SK-N-DZ (cell line): ENCODE data around the gene AOC1. TPM values are rescaled to one million over a fixed set of nuclear protein-coding genes. Genes with fewer than 3 reads are reported as not detected.
A peak's percentile ranks its signal among the peaks of the same experiment; 100 is the strongest.
"Not testable (repeated sequence)": the region's sequence is repeated elsewhere in the genome, so short reads cannot be mapped to it uniquely, and the experiment has no call there.

Experiments
- DNase-seq: peaks from one replicate; pipeline ENCODE4 v3.0.0-alpha.2; 2015; ENCODE audit warnings: low spot score
- polyA plus RNA-seq, 2 experiments: library from polyadenylated mRNA; depleted of rRNA; stranded (reverse); fragments of >200 nt; gene quantifications; 2 replicates each; pipeline ENCODE4 v1.2.3, GENCODE V29; 2014

AOC1 gene
- not detected in 2 replicates for polyA plus RNA-seq (2014; cell fraction: cytosol; rRNA removed)
- not detected in 2 replicates for polyA plus RNA-seq (2014; cell fraction: nucleus; rRNA removed)

- DNase-seq: no peak
Observed at GRCh38 chr7:150852371-150852905, at the start of gene AOC1. Gene AOC1 (plus strand): TSS chr7:150852517. CDS start chr7:150856471, 3,954 bp downstream.

GRCh38 chr7:150803161-150803860 is 49.0 kb upstream of the AOC1 start:
- no peak for DNase-seq

GRCh38 chr7:150804802-150805201 is 47.5 kb upstream of the AOC1 start:
- DNase-seq: no peak

GRCh38 chr7:150805864-150806263 is 46.5 kb upstream of the AOC1 start:
- no peak for DNase-seq

GRCh38 chr7:150806454-150806853 is 45.9 kb upstream of the AOC1 start:
- no peak for DNase-seq

GRCh38 chr7:150806863-150807262 is 45.5 kb upstream of the AOC1 start:
- DNase-seq: no peak

- not testable (repeated sequence) for DNase-seq
Observed at GRCh38 chr7:150807616-150808438, 44.5 kb upstream of the AOC1 start.

GRCh38 chr7:150814328-150815001 is 37.9 kb upstream of the AOC1 start:
- no peak for DNase-seq

- no peak for DNase-seq
Observed at GRCh38 chr7:150818971-150819370, 33.3 kb upstream of the AOC1 start.

GRCh38 chr7:150820148-150820547 is 32.2 kb upstream of the AOC1 start:
- DNase-seq: no peak

GRCh38 chr7:150820578-150821198 is 31.6 kb upstream of the AOC1 start:
- DNase-seq: no peak

GRCh38 chr7:150823043-150823442 is 29.3 kb upstream of the AOC1 start:
- no peak for DNase-seq

- no peak for DNase-seq
Observed at GRCh38 chr7:150823484-150824126, 28.7 kb upstream of the AOC1 start.

- DNase-seq: peak; percentile 25
Observed at GRCh38 chr7:150824379-150825177, 27.7 kb upstream of the AOC1 start.

- DNase-seq: no peak
Observed at GRCh38 chr7:150826061-150826849, 26.1 kb upstream of the AOC1 start.

GRCh38 chr7:150828384-150828783 is 23.9 kb upstream of the AOC1 start:
- DNase-seq: no peak

- no peak for DNase-seq
Observed at GRCh38 chr7:150829426-150829825, 22.9 kb upstream of the AOC1 start.

- DNase-seq: no peak
Observed at GRCh38 chr7:150830937-150831336, 21.4 kb upstream of the AOC1 start.

GRCh38 chr7:150831851-150832250 is 20.5 kb upstream of the AOC1 start:
- DNase-seq: no peak
